SJSA1 (cell line): ENCODE measurements around the gene ZSWIM5. TPM values are rescaled to one million over a fixed set of nuclear protein-coding genes. Genes with fewer than 3 reads are reported as not detected.

Source experiments
- DNase-seq, 2 experiments: peaks; one replicate each; pipeline ENCODE4 v3.0.0-alpha.2; 2015 to 2020; ENCODE audit warnings: low spot score in 2 of 2, low read depth in 1 of 2
- H3K27ac ChIP-seq: fragments of 250-450 bp; sonication (Bioruptor Pico); 2 replicates; pipeline ENCODE4 v1.5.1; 2020; ENCODE audit warnings: mild to moderate bottlenecking, moderate library complexity
- H3K27me3 ChIP-seq: fragments of 250-450 bp; sonication (Bioruptor Pico); replicated peaks from 2 replicates; pipeline ENCODE4 v1.5.1; 2020; ENCODE audit warnings: mild to moderate bottlenecking, moderate library complexity
- H3K36me3 ChIP-seq: fragments of 250-450 bp; sonication (Bioruptor Pico); 2 replicates; pipeline ENCODE4 v1.5.1; 2020; ENCODE audit warnings: mild to moderate bottlenecking
- H3K4me1 ChIP-seq: fragments of 250-450 bp; sonication (Bioruptor Pico); replicated peaks from 2 replicates; pipeline ENCODE4 v1.6.1; 2021; ENCODE audit warnings: mild to moderate bottlenecking
- H3K4me3 ChIP-seq: fragments of 250-450 bp; sonication (Bioruptor Pico); 2 replicates; pipeline ENCODE4 v1.5.1; 2020; ENCODE audit warnings: mild to moderate bottlenecking
- H3K9me3 ChIP-seq: fragments of 250-450 bp; sonication (Bioruptor Pico); replicated peaks from 2 replicates; pipeline ENCODE4 v1.5.1; 2020; ENCODE audit warnings: mild to moderate bottlenecking
- total RNA-seq: library from RNA; depleted of rRNA; stranded (reverse); fragments of >200 nt; shearing (Covaris generic); gene quantifications from 2 replicates; pipeline ENCODE4 v1.2.3, GENCODE V29; 2014

The ZSWIM5 gene
- total RNA-seq, 1 experiment from 2014 or later, result 0.03 TPM

DNA sequence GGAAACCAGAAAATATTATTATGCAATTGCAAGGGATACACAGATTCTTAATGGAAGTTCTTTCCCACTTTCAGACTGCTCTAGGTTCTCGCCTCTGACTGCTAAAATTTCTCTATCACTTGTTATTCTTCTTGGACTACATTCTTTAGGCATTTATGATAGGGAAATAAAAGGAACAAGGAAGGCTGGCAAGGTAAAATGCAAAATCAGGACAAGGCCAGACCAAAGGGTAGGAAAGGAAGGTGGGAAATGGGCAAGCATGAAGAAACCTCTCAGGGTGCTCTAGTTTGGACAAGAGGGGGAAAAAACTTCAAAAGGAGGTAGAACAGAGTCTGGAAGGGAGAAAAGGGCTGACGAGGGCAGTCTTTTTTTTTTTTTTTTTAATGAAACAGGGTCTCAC is 168.2 kb downstream of the ZSWIM5 start:
- H3K9me3 ChIP-seq, result no peaks in the 10 kb centered on the region
- no peaks in the 10 kb centered on the region for H3K4me1 ChIP-seq
- H3K27ac ChIP-seq, result no peak overlapping the region
- H3K27me3 ChIP-seq, result 0 out of 2 replicates have a peak, but pooled peaks cover 2% of the 10 kb centered on the region
- no peak overlapping the region for H3K4me3 ChIP-seq
- DNase-seq, result no peak
- H3K36me3 ChIP-seq, result no peaks in the 10 kb centered on the region

- Histone ChIP-seq H3K36me3 (no peaks in the 10 kb centered on the region), H3K9me3 (no peaks in the 10 kb centered on the region), H3K4me3 (no peak overlapping the region), H3K4me1 (no peaks in the 10 kb centered on the region), H3K27me3 (0 out of 2 replicates have a peak, but pooled peaks cover 2% of the 10 kb centered on the region), H3K27ac (no peak overlapping the region)
- DNase-seq, result no peak
Measured at GRCh38 chr1:45037456-45037855, 168.9 kb downstream of the ZSWIM5 start.

DNA sequence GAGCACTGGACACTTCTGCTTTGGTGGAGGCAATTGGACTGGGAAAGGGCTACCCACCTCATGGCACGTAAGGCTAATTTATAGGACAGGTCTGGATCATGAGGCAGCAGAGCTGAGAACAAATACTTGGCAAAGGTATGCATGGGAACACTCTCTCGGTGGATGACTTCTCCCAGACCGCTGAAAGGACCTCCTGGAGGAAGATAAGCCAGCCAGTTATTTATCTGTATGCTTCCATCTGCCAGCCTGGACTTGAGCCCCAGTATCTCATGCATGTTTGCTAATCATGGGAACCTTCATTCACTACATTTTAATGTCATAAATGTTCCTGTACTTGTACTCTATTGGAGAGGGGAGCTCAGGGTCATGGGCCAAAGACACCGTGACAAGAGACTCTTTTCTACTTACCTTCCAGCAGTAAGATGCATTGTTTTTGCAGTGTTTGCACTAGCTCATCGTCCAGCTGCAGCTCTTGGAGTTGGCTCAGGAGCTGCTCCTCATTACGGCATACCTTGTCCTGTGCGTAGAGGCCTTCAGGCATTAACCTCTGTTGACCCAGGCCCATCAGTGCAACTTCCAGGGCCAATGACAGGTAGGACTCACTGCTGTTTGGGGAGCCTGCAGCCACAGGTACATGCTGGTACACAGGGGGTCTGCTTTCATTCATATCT is 170.6 kb downstream of the ZSWIM5 start:
- no peaks in the 10 kb centered on the region for H3K36me3 ChIP-seq
- no peak overlapping the region for H3K4me3 ChIP-seq
- H3K27me3 ChIP-seq, result 0 out of 2 replicates have a peak, but pooled peaks cover 2% of the 10 kb centered on the region
- no peak overlapping the region for H3K27ac ChIP-seq
- H3K9me3 ChIP-seq, result no peaks in the 10 kb centered on the region
- no peaks in the 10 kb centered on the region for H3K4me1 ChIP-seq
- DNase-seq, result no peak

DNA sequence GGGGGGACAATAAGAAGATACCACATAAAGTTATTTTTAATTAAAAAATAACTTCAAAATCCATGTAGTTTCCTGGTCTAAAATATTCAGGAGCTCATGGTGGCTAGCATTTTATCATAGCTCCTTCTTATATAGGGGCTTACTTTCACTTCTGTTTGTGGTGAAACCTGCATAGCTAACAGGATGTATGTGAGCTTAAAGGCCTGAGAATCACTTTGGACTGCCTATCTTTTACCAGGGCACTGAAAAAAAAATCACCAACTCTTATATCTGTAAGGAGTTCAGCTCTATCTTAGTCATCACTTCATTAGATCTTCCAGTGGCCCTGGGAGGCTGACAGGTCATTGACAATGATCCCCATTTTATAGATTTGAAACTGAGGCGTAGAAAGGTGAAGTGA is 173.0 kb downstream of the ZSWIM5 start:
- H3K4me1 ChIP-seq, result no peaks in the 10 kb centered on the region
- H3K9me3 ChIP-seq, result no peaks in the 10 kb centered on the region
- DNase-seq, result no peak
- no peak overlapping the region for H3K4me3 ChIP-seq
- no peak overlapping the region for H3K27ac ChIP-seq
- 0 out of 2 replicates have a peak, but pooled peaks cover 2% of the 10 kb centered on the region for H3K27me3 ChIP-seq
- H3K36me3 ChIP-seq, result no peaks in the 10 kb centered on the region

DNA sequence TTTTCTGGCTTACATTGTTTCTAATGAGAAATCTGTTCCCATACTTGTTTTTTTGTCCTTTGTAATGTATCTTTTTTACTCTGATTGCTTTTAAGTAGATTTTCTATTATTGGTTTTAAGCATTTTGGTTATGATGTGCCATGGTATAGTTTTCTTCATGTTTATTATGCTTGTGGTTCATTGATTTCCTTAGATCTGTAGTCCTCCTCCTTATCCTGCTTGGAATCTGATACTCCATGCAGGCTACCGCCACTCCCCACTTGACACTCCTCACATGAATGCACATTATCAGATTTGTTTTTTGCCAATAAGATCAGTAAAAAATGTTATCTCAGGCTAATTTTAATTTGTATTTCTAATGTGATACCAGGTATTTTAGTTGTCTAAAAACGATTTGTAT is 173.6 kb downstream of the ZSWIM5 start:
- Histone ChIP-seq H3K9me3 (no peaks in the 10 kb centered on the region), H3K4me3 (no peak overlapping the region), H3K27ac (no peak overlapping the region), H3K36me3 (no peaks in the 10 kb centered on the region), H3K27me3 (no peaks in the 10 kb centered on the region), H3K4me1 (no peaks in the 10 kb centered on the region)
- DNase-seq, result no peak

- no peak overlapping the region for H3K4me3 ChIP-seq
- no peaks in the 10 kb centered on the region for H3K4me1 ChIP-seq
- H3K9me3 ChIP-seq, result 0 out of 2 replicates have a peak, but pooled peaks cover 3% of the 10 kb centered on the region
- DNase-seq, result no peak
- no peak overlapping the region for H3K27ac ChIP-seq
- H3K27me3 ChIP-seq, result no peaks in the 10 kb centered on the region
- H3K36me3 ChIP-seq, result no peaks in the 10 kb centered on the region
Measured at GRCh38 chr1:45026446-45026845, 180.0 kb downstream of the ZSWIM5 start.

DNA sequence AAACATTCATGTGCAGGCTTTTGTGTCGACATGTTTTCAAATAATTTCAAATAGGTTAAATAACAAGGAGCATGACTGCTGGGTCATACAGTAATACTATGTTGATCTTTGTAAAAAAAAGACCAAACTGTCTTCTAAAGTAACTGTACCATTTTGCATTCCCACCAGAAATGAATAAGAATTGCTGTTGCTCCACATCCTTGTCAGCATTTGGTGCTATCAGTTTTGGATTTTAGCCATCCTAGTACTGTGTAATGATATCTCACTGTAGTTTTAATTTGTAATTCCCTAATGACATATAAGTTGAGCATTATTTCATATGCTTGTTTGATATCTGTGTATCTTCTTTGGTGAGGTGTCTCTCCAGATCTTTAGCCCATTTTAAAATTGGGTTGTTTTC is 182.7 kb downstream of the ZSWIM5 start:
- H3K9me3 ChIP-seq, result 0 out of 2 replicates have a peak, but pooled peaks cover 3% of the 10 kb centered on the region
- H3K36me3 ChIP-seq, result no peaks in the 10 kb centered on the region

GRCh38 chr1:45018599-45019230 is 187.7 kb downstream of the ZSWIM5 start:
- H3K9me3 ChIP-seq, result 0 out of 2 replicates have a peak, but pooled peaks cover 2% of the 10 kb centered on the region
- DNase-seq, result peak; percentile 34 to 57
- H3K4me1 ChIP-seq, result no peaks in the 10 kb centered on the region
- H3K4me3 ChIP-seq, result no peak overlapping the region
- no peaks in the 10 kb centered on the region for H3K27me3 ChIP-seq
- peaks cover 19% of the 10 kb centered on the region for H3K36me3 ChIP-seq
- H3K27ac ChIP-seq, result no peak overlapping the region

More for the DNA sequence above, 182.7 kb downstream of the ZSWIM5 start:
- Histone ChIP-seq H3K4me1 (no peaks in the 10 kb centered on the region), H3K27ac (no peak overlapping the region), H3K4me3 (no peak overlapping the region), H3K27me3 (no peaks in the 10 kb centered on the region)
- no peak for DNase-seq

GRCh38 chr1:45016767-45017166 is 189.6 kb downstream of the ZSWIM5 start:
- no peaks in the 10 kb centered on the region for H3K9me3 ChIP-seq
- DNase-seq, result no peak
- no peak overlapping the region for H3K4me3 ChIP-seq
- H3K36me3 ChIP-seq, result peaks cover 26% of the 10 kb centered on the region
- no peak overlapping the region for H3K27ac ChIP-seq
- peaks cover 14% of the 10 kb centered on the region for H3K4me1 ChIP-seq
- H3K27me3 ChIP-seq, result no peaks in the 10 kb centered on the region

- DNase-seq, result no peak
- Histone ChIP-seq H3K36me3 (peaks cover 26% of the 10 kb centered on the region), H3K9me3 (no peaks in the 10 kb centered on the region), H3K4me1 (peaks cover 19% of the 10 kb centered on the region), H3K27ac (no peak overlapping the region), H3K4me3 (no peak overlapping the region), H3K27me3 (no peaks in the 10 kb centered on the region)
Measured at GRCh38 chr1:45016090-45016697, 190.2 kb downstream of the ZSWIM5 start.

GRCh38 chr1:45015683-45016082 is 190.7 kb downstream of the ZSWIM5 start:
- no peaks in the 10 kb centered on the region for H3K27me3 ChIP-seq
- H3K27ac ChIP-seq, result no peak overlapping the region
- peaks cover 20% of the 10 kb centered on the region for H3K4me1 ChIP-seq
- H3K36me3 ChIP-seq, result peaks cover 30% of the 10 kb centered on the region
- H3K9me3 ChIP-seq, result no peaks in the 10 kb centered on the region
- no peak overlapping the region for H3K4me3 ChIP-seq
- no peak for DNase-seq

GRCh38 chr1:45014321-45015028 is 191.9 kb downstream of the ZSWIM5 start:
- Histone ChIP-seq H3K27me3 (no peaks in the 10 kb centered on the region), H3K4me3 (no peak overlapping the region), H3K27ac (no peak overlapping the region), H3K9me3 (no peaks in the 10 kb centered on the region), H3K36me3 (peaks cover 40% of the 10 kb centered on the region), H3K4me1 (peaks cover 27% of the 10 kb centered on the region)
- DNase-seq, result peak; percentile 52 to 84

DNA sequence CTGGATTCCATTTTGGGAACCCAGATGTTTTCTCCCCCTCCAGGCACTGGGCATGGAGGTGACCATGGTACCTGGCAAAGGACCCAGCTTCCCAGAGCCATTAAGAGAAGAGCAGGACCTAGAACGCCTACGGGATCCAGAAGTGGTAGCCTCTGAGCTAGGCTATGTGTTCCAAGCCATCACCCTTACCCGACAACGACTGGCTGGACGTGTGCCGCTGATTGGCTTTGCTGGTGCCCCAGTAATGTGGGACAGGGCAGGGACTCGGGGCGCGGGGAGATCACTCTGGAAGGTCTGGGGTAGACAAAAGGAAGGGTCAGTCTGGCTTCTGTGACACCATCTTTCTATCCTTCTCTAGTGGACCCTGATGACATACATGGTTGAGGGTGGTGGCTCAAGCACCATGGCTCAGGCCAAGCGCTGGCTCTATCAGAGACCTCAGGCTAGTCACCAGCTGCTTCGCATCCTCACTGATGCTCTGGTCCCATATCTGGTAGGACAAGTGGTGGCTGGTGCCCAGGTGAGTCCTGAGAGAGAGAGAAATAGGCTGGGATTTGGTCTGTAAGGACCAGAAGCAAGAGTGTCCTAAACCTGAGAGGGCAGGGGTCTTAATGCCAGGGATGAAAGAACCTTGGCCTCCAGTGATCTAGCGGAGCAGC is 192.7 kb downstream of the ZSWIM5 start:
- H3K27ac ChIP-seq, result no peak overlapping the region
- H3K27me3 ChIP-seq, result no peaks in the 10 kb centered on the region
- no peaks in the 10 kb centered on the region for H3K9me3 ChIP-seq
- H3K4me1 ChIP-seq, result peaks cover 27% of the 10 kb centered on the region
- no peak overlapping the region for H3K4me3 ChIP-seq
- DNase-seq, result no peak
- peaks cover 48% of the 10 kb centered on the region for H3K36me3 ChIP-seq
